GM12878 (cell line): Measurements from ENCODE around the gene PNPLA4. TPM values are rescaled to one million over a fixed set of nuclear protein-coding genes. Genes with fewer than 3 reads are reported as not detected.

ENCODE experiments used
- ATAC-seq: fragments of 200-7000 bp; cut with Tn5 transposase; 3 replicates; pipeline ENCODE4 v1.9.1; 2020; ENCODE audit warnings: mild to moderate bottlenecking, moderate library complexity
- BruUV-seq: library from RNA; stranded (reverse); fragments of 400-500 nt; replicated peaks from 2 replicates; lab custom pipeline; 2021; lab: Mats Ljungman, UMichigan
- CTCF ChIA-PET: fragments of 300-600 bp; sonication (Branson Sonifier 250); formaldehyde crosslinking; extraction: SDS; loops from one replicate; lab custom pipeline; 2021; ENCODE audit warnings: inconsistent platforms; lab: Yijun Ruan, JAX
- POLR2A ChIA-PET: fragments of 350-600 bp; formaldehyde crosslinking; extraction: SDS; loops from one replicate; lab custom pipeline; 2021; ENCODE audit warnings: inconsistent platforms; lab: Charles Lee
- RAD21 ChIA-PET: fragments of 300-600 bp; sonication (Branson Sonifier 250); formaldehyde crosslinking; loops from one replicate; lab custom pipeline; 2023; ENCODE audit warnings: antibody characterized with exemption; ENCODE audit not compliant: unreplicated experiment; lab: Charles Lee
- SMC1A ChIA-PET: fragments of 300-600 bp; sonication (Branson Sonifier 250); formaldehyde crosslinking; loops from one replicate; lab custom pipeline; 2023; ENCODE audit not compliant: unreplicated experiment, uncharacterized antibody; lab: Charles Lee
- DNase-seq: peaks from one replicate; pipeline ENCODE4 v3.0.0-alpha.2; 2011; ENCODE audit warnings: low read depth, low spot score
- FAIRE-seq: peaks from 3 replicates; lab custom pipeline; 2011; peaks lifted over from hg19 to GRCh38; lab: Jason Lieb, UNC
- H2AFZ ChIP-seq: 2 replicates; pipeline ENCODE4 v1.6.0; 2011; ENCODE audit warnings: low read depth, low read length, control low read depth; ENCODE audit not compliant: control insufficient read depth
- H3K27ac ChIP-seq: 2 replicates; pipeline ENCODE4 v1.5.1; 2011; ENCODE audit warnings: control low read depth; ENCODE audit not compliant: control insufficient read depth, insufficient read depth
- H3K27me3 ChIP-seq, 2 experiments: replicated peaks in 1 of 2; 2 replicates each; pipeline versions ENCODE4 v1.6.0 to v1.6.1; 2011; ENCODE audit warnings: low read length in 1 of 2; ENCODE audit not compliant: control insufficient read depth in 2 of 2, insufficient read depth in 2 of 2
- H3K36me3 ChIP-seq, 2 experiments: 2 replicates each; pipeline ENCODE4 v1.5.1; 2011; ENCODE audit warnings: low read length in 1 of 2; ENCODE audit not compliant: control insufficient read depth in 2 of 2, insufficient read depth in 2 of 2
- H3K4me1 ChIP-seq: 2 replicates; pipeline ENCODE4 v1.6.1; 2011; ENCODE audit warnings: mild to moderate bottlenecking, low read length, moderate library complexity, mixed read lengths; ENCODE audit not compliant: control insufficient read depth, insufficient read depth
- H3K4me2 ChIP-seq: 2 replicates; pipeline ENCODE4 v1.6.0; 2011; ENCODE audit warnings: control low read depth; ENCODE audit not compliant: control insufficient read depth, insufficient read depth
- H3K4me3 ChIP-seq: fragments of 200-600 bp; sonication (generic); 2 replicates; pipeline ENCODE4 v1.5.1; 2016
- H3K79me2 ChIP-seq: 2 replicates; pipeline ENCODE4 v1.6.0; 2011; ENCODE audit warnings: low read length; ENCODE audit not compliant: control insufficient read depth, insufficient read depth
- H3K9ac ChIP-seq: 2 replicates; pipeline ENCODE4 v1.8.0; 2011; ENCODE audit warnings: low read length, control low read depth, mixed read lengths; ENCODE audit not compliant: control insufficient read depth, insufficient read depth
- H3K9me3 ChIP-seq: replicated peaks from 3 replicates; pipeline ENCODE4 v1.5.1; 2011; ENCODE audit warnings: mild to moderate bottlenecking, low read length; ENCODE audit not compliant: control insufficient read depth, insufficient read depth
- H4K20me1 ChIP-seq: 2 replicates; pipeline ENCODE4 v1.6.0; 2011; ENCODE audit not compliant: control insufficient read depth, insufficient read depth
- CBX5 ChIP-seq: sonication (generic); IDR thresholded peaks from 2 replicates; pipeline ENCODE4 v1.6.1; 2016; ENCODE audit warnings: low read depth, moderate library complexity, mild to moderate bottlenecking, inconsistent platforms
- NFIC ChIP-seq: IDR thresholded peaks from 2 replicates; pipeline ENCODE4 v1.6.1; 2012; ENCODE audit warnings: low read depth, mild to moderate bottlenecking, inconsistent platforms, low read length, moderate library complexity
- ZSCAN29 ChIP-seq: fragments of 450-650 bp; IDR thresholded peaks from 2 replicates; pipeline ENCODE4 v1.6.1; 2017; ENCODE audit warnings: mild to moderate bottlenecking, moderate library complexity
- WGBS: methylation state at CpG from one replicate; pipeline ENCODE4 v1.1.6; 2016; ENCODE audit warnings: low lambda C conversion rate; ENCODE audit not compliant: insufficient replicate concordance, insufficient coverage; ENCODE audit errors: missing lambda C conversion rate; 5-methylcytosine and 5-hydroxymethylcytosine counted together
- in situ Hi-C: fragments of 300-500 bp; cut with MboI; formaldehyde crosslinking; loops from 9 replicates; pipeline ENCODE4 v1.14.3; 2018; ENCODE audit warnings: mixed read lengths
- intact Hi-C: fragments of 100-400 bp; cut with micrococcal nuclease; formaldehyde crosslinking; loops from one replicate; pipeline ENCODE4 v1.14.2; 2022; ENCODE audit not compliant: unreplicated experiment
- polyA plus RNA-seq, 11 experiments: library from polyadenylated mRNA; depleted of rRNA in 4 of 11; unstranded in 6 of 11; stranded (reverse) in 5 of 11; fragments of >200 nt; fragmentation: Nextera tagmentation in 4 of 11; fragmentation: Illumina TruSeq in 1 of 11; extraction: Ambion mirVana in 4 of 11; extraction: Trizol in 1 of 11; gene quantifications; 1 replicate in 1 of 11; 2 replicates in 10 of 11; pipeline versions ENCODE4 v1.2.1 to v1.2.3, GENCODE V29; 2011 to 2016; ENCODE audit warnings: inconsistent platforms in 2 of 11, missing spikeins in 2 of 11, low read depth in 1 of 11
- total RNA-seq, 4 experiments: library from RNA; depleted of rRNA in 3 of 4; stranded (reverse); fragments of >200 nt in 3 of 4; fragmentation: Illumina TruSeq in 1 of 4; extraction: Trizol in 1 of 4; gene quantifications; 2 replicates each; pipeline versions ENCODE4 v1.2.1 to v1.2.3, GENCODE V29; 2013 to 2021
- TF ChIP-seq, protein P1 (sequence below): IDR thresholded peaks from 2 replicates; pipeline ENCODE4 v1.6.1; 2011; ENCODE audit warnings: mild to moderate bottlenecking, low read depth, low read length, moderate library complexity; ENCODE audit not compliant: insufficient replicate concordance
- TF ChIP-seq, protein P2 (sequence below): fragments of 450-650 bp; IDR thresholded peaks from 2 replicates; pipeline ENCODE4 v1.6.1; 2016; ENCODE audit warnings: mild to moderate bottlenecking, moderate library complexity, borderline replicate concordance

Gene PNPLA4
- total and polyA plus RNA-seq, 10 of the 15 experiments (the other 5 are each of a cell fraction or from before 2014, with no cell fraction given) = 18.0 to 53.0 (median 33.6) TPM

DNA sequence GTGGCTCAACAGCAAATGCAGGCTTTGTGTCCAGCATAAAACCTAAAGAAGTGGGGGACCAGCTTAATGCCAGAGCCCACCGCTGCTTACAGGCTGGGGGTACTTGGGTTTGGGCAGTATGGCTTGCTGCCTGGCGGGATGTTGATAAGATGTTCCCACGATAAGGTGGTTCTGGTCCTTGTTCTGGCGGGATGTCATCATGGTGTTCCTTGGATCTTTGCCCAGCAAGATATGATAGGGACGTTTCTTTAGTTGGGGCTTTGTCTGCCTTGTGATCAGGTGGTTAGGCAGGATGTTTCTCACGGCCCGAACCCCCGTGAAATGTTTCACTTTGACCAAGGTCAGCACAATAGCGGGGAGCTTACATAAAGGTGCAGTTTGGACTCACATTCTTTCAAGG, 35.3 kb downstream of the PNPLA4 start:
- Histone ChIP-seq H2AFZ (no peak overlapping the region), H3K4me1 (no peaks in the 10 kb centered on the region), H3K36me3 (no peaks in the 10 kb centered on the region), H4K20me1 (no peaks in the 10 kb centered on the region), H3K79me2 (no peaks in the 10 kb centered on the region), H3K27me3 (no peaks in the 10 kb centered on the region), H3K9me3 (no peaks in the 10 kb centered on the region), H3K9ac (no peak overlapping the region), H3K4me3 (no peak overlapping the region), H3K27ac (no peak overlapping the region), H3K4me2 (no peak overlapping the region)
- in situ Hi-C loops = no loop called here
- FAIRE-seq = no peak
- ChIA-PET SMC1A (no interaction called here), CTCF (interaction anchor here (1.9 kb wide), 1 partner anchor 13 kb away, joined by 6 read pairs; no protein-coding TSS in a partner anchor), POLR2A (no interaction called here), RAD21 (no interaction called here)
- WGBS = 60% methylated on average over 9 of the region's 9 CpGs
- no TSS peak for BruUV-seq
- ATAC-seq = no peak
- DNase-seq = no peak
- intact Hi-C loops = no loop called here
- TF ChIP-seq CBX5 (no peak), NFIC (no peak)
- TF ChIP-seq, protein P1, sequence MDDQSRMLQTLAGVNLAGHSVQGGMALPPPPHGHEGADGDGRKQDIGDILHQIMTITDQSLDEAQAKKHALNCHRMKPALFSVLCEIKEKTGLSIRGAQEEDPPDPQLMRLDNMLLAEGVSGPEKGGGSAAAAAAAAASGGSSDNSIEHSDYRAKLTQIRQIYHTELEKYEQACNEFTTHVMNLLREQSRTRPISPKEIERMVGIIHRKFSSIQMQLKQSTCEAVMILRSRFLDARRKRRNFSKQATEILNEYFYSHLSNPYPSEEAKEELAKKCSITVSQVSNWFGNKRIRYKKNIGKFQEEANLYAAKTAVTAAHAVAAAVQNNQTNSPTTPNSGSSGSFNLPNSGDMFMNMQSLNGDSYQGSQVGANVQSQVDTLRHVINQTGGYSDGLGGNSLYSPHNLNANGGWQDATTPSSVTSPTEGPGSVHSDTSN = no peak

DNA sequence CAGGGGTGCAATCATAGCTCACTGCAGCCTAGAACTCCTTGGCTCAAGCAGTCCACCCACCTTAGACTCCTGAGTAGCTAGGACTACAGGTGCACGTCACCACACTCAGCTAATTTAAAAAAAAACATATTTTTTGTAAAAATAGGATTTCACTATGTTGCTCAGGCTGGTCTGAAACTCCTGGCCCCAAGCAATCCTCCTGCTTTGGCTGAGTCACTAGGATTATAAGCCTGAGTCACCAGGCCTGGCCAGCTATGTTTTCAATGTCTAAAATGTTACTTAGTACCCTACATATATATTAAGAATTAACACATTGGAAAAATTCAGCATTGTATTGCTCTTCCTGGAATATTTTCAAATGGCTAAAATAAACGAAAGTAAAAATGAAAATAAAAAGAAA, 37.5 kb downstream of the PNPLA4 start:
- ChIA-PET POLR2A (no interaction called here), SMC1A (no interaction called here), RAD21 (interaction anchor here (1.5 kb wide), 1 partner anchor 38 kb away, joined by 3 read pairs; the partner anchor contains the start of gene PNPLA4), CTCF (interaction anchor here (0.7 to 1.4 kb wide), 2 partner anchors 35 to 36 kb away, joined by 3 to 6 read pairs; no protein-coding TSS in a partner anchor)
- Histone ChIP-seq H2AFZ (no peak overlapping the region), H3K4me3 (no peak overlapping the region), H4K20me1 (no peaks in the 10 kb centered on the region), H3K9me3 (no peaks in the 10 kb centered on the region), H3K27me3 (no peaks in the 10 kb centered on the region), H3K4me2 (no peak overlapping the region), H3K27ac (no peak overlapping the region), H3K79me2 (no peaks in the 10 kb centered on the region), H3K4me1 (no peaks in the 10 kb centered on the region), H3K9ac (no peak overlapping the region), H3K36me3 (no peaks in the 10 kb centered on the region)
- intact Hi-C loops (no loop called here), in situ Hi-C loops (no loop called here)
- 10% methylated on average over 2 of the region's 2 CpGs for WGBS
- no TSS peak for BruUV-seq
- DNase-seq (no peak), ATAC-seq (no peak), FAIRE-seq (no peak)
- TF ChIP-seq ZSCAN29 = no peak
- TF ChIP-seq, protein P2, sequence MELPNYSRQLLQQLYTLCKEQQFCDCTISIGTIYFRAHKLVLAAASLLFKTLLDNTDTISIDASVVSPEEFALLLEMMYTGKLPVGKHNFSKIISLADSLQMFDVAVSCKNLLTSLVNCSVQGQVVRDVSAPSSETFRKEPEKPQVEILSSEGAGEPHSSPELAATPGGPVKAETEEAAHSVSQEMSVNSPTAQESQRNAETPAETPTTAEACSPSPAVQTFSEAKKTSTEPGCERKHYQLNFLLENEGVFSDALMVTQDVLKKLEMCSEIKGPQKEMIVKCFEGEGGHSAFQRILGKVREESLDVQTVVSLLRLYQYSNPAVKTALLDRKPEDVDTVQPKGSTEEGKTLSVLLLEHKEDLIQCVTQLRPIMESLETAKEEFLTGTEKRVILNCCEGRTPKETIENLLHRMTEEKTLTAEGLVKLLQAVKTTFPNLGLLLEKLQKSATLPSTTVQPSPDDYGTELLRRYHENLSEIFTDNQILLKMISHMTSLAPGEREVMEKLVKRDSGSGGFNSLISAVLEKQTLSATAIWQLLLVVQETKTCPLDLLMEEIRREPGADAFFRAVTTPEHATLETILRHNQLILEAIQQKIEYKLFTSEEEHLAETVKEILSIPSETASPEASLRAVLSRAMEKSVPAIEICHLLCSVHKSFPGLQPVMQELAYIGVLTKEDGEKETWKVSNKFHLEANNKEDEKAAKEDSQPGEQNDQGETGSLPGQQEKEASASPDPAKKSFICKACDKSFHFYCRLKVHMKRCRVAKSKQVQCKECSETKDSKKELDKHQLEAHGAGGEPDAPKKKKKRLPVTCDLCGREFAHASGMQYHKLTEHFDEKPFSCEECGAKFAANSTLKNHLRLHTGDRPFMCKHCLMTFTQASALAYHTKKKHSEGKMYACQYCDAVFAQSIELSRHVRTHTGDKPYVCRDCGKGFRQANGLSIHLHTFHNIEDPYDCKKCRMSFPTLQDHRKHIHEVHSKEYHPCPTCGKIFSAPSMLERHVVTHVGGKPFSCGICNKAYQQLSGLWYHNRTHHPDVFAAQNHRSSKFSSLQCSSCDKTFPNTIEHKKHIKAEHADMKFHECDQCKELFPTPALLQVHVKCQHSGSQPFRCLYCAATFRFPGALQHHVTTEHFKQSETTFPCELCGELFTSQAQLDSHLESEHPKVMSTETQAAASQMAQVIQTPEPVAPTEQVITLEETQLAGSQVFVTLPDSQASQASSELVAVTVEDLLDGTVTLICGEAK = no peak
